Renal cortical epithelial cell (primary cell): Measurements from ENCODE around the gene AFMID. TPM values are rescaled to one million over a fixed set of nuclear protein-coding genes. Genes with fewer than 3 reads are reported as not detected.
"Not testable (repeated sequence)": the region's sequence is repeated elsewhere in the genome, so short reads cannot be mapped to it uniquely, and the experiment has no call there.

Experiments used
- DNase-seq: peaks from one replicate; pipeline ENCODE4 v3.0.0-alpha.2; 2011; ENCODE audit warnings: low read depth
- total RNA-seq: library from RNA; depleted of rRNA; stranded (reverse); fragments of >200 nt; gene quantifications from 2 replicates; pipeline ENCODE4 v1.2.3, GENCODE V29; 2014

AFMID gene
- total RNA-seq, 1 donor from 2014 or later, result 28.7 TPM

- DNase-seq, result peak; percentile 81
Observed at GRCh38 chr17:78154903-78155811, 32.0 kb upstream of the AFMID start.

- peak; percentile 63 for DNase-seq
Observed at GRCh38 chr17:78159575-78160158, 27.5 kb upstream of the AFMID start.

- DNase-seq, result no peak
Observed at GRCh38 chr17:78163881-78164747, 23.0 kb upstream of the AFMID start.

GRCh38 chr17:78164748-78165607 is 22.2 kb upstream of the AFMID start:
- DNase-seq, result no peak

GRCh38 chr17:78166416-78166815 is 20.7 kb upstream of the AFMID start:
- no peak for DNase-seq

- DNase-seq, result no peak
Observed at GRCh38 chr17:78168242-78168902, 18.8 kb upstream of the AFMID start, which contains the start of gene SYNGR2. TSS of gene SYNGR2 (plus strand) at chr17:78168581. CDS start at chr17:78168617, 36 bp downstream.

GRCh38 chr17:78168903-78169793 is 18.0 kb upstream of the AFMID start:
- DNase-seq, result peak; percentile 45

- DNase-seq, result no peak
Observed at GRCh38 chr17:78170692-78171590, 16.2 kb upstream of the AFMID start.

GRCh38 chr17:78171591-78172248 is 15.4 kb upstream of the AFMID start:
- DNase-seq, result not testable (repeated sequence)

- no peak for DNase-seq
Observed at GRCh38 chr17:78172249-78173051, 14.7 kb upstream of the AFMID start.

- DNase-seq, result no peak
Observed at GRCh38 chr17:78173097-78173715, 14.0 kb upstream of the AFMID start.

- DNase-seq, result no peak
Observed at GRCh38 chr17:78174346-78174869, 12.8 kb upstream of the AFMID start.

GRCh38 chr17:78174870-78175642 is 12.1 kb upstream of the AFMID start:
- no peak for DNase-seq

- DNase-seq, result no peak
Observed at GRCh38 chr17:78175643-78175981, 11.6 kb upstream of the AFMID start.

- DNase-seq, result no peak
Observed at GRCh38 chr17:78176548-78177025, 10.6 kb upstream of the AFMID start.

- DNase-seq, result peak; percentile 51
Observed at GRCh38 chr17:78179372-78179771, 7.8 kb upstream of the AFMID start.
